Activated B cell treated with CpG ODN at 0.5 μM for 24 hours (primary cell): ENCODE results near the gene CD200R1L. TPM values are rescaled to one million over a fixed set of nuclear protein-coding genes. Genes with fewer than 3 reads are reported as not detected.

Experiments used
- ATAC-seq: fragments of 200-7000 bp; cut with Tn5 transposase; one replicate; pipeline ENCODE4 v1.10.0; 2021; ENCODE audit warnings: low read depth, mild to moderate bottlenecking, moderate library complexity
- CTCF ChIA-PET: fragments of 350-600 bp; sonication (Branson Sonifier 250); formaldehyde crosslinking; loops from one replicate; lab custom pipeline; 2021; ENCODE audit warnings: antibody characterized with exemption; lab: Charles Lee
- POLR2A ChIA-PET: fragments of 350-600 bp; sonication (Branson Sonifier 250); formaldehyde crosslinking; loops from one replicate; lab custom pipeline; 2021; ENCODE audit warnings: antibody characterized with exemption; lab: Charles Lee
- DNase-seq: peaks from one replicate; pipeline ENCODE4 v3.0.0; 2022
- H3K27ac Mint-ChIP-seq: one replicate; pipeline ENCODE4 v1.8.0; 2020; ENCODE audit warnings: mixed read lengths
- H3K27me3 Mint-ChIP-seq: one replicate; pipeline ENCODE4 v1.8.0; 2021; ENCODE audit warnings: mixed read lengths
- H3K36me3 Mint-ChIP-seq: one replicate; pipeline ENCODE4 v1.8.0; 2021; ENCODE audit warnings: low read depth, mixed read lengths
- H3K4me1 Mint-ChIP-seq: one replicate; pipeline ENCODE4 v1.8.0; 2021; ENCODE audit warnings: mixed read lengths
- H3K4me3 Mint-ChIP-seq: one replicate; pipeline ENCODE4 v1.8.0; 2020; ENCODE audit warnings: mild to moderate bottlenecking, mixed read lengths
- H3K9me3 Mint-ChIP-seq: one replicate; pipeline ENCODE4 v1.8.0; 2020; ENCODE audit warnings: mixed read lengths
- CTCF ChIP-seq: fragments of 200-600 bp; IDR thresholded peaks from one replicate; pipeline ENCODE4 v1.8.0; 2022; ENCODE audit warnings: antibody characterized with exemption, mild to moderate bottlenecking
- intact Hi-C: fragments of 100-400 bp; cut with micrococcal nuclease; formaldehyde crosslinking; loops from one replicate; pipeline ENCODE4 v1.15.1; 2024
- total RNA-seq: library from RNA; stranded (reverse); gene quantifications from 2 replicates; pipeline ENCODE4 v1.2.3, GENCODE V29; 2022

Gene CD200R1L
- total RNA-seq, 1 donor from 2014 or later: not detected

- Mint-ChIP-seq H3K27ac (no peak overlapping the region), H3K9me3 (peaks cover 19% of the 10 kb centered on the region), H3K36me3 (peaks cover 3% of the 10 kb centered on the region), H3K27me3 (no peaks in the 10 kb centered on the region), H3K4me1 (peaks cover 32% of the 10 kb centered on the region), H3K4me3 (no peak overlapping the region)
- no peak for ATAC-seq
- no peak for DNase-seq
- CTCF ChIA-PET: no interaction called here
- POLR2A ChIA-PET: no interaction called here
- intact Hi-C loops: loop anchor here (2.0 kb wide), 1 partner anchor 13 kb away; no protein-coding TSS in a partner anchor
- TF ChIP-seq CTCF: no peak
Observed at GRCh38 chr3:112845772-112846171, 892 bp downstream of the CD200R1L start.

GRCh38 chr3:112829046-112829445 is 17.6 kb downstream of the CD200R1L start:
- Mint-ChIP-seq H3K27ac (no peak overlapping the region), H3K36me3 (no peaks in the 10 kb centered on the region), H3K27me3 (no peaks in the 10 kb centered on the region), H3K9me3 (no peaks in the 10 kb centered on the region), H3K4me3 (no peak overlapping the region), H3K4me1 (peaks cover 2% of the 10 kb centered on the region)
- ChIA-PET CTCF (interaction anchor here (0.6 kb wide), 1 partner anchor 74 kb away, joined by 3 read pairs; no protein-coding TSS in a partner anchor), POLR2A (no interaction called here)
- TF ChIP-seq CTCF: no peak
- no peak for ATAC-seq
- DNase-seq: no peak
- intact Hi-C loops: no loop called here

GRCh38 chr3:112822064-112823055 is 24.3 kb downstream of the CD200R1L start:
- Mint-ChIP-seq H3K4me3 (no peak overlapping the region), H3K27me3 (no peaks in the 10 kb centered on the region), H3K9me3 (no peaks in the 10 kb centered on the region), H3K36me3 (no peaks in the 10 kb centered on the region), H3K4me1 (peaks cover 28% of the 10 kb centered on the region), H3K27ac (no peak overlapping the region)
- ChIA-PET POLR2A (no interaction called here), CTCF (no interaction called here)
- no peak for DNase-seq
- ATAC-seq: no peak
- TF ChIP-seq CTCF: no peak
- intact Hi-C loops: no loop called here

- Mint-ChIP-seq H3K27ac (peak overlapping the region; percentile 36), H3K36me3 (no peaks in the 10 kb centered on the region), H3K4me1 (peaks cover 49% of the 10 kb centered on the region), H3K9me3 (peaks cover 7% of the 10 kb centered on the region), H3K27me3 (no peaks in the 10 kb centered on the region), H3K4me3 (no peak overlapping the region)
- no peak for ATAC-seq
- DNase-seq: no peak
- POLR2A ChIA-PET: no interaction called here
- intact Hi-C loops: loop anchor here (2.0 kb wide), 1 partner anchor 21 kb away; no protein-coding TSS in a partner anchor
- CTCF ChIA-PET: interaction anchor here (1.2 kb wide), 2 partner anchors 84 to 175 kb away, joined by 4 read pairs; no protein-coding TSS in a partner anchor
- no peak for TF ChIP-seq CTCF
Observed at GRCh38 chr3:112818289-112818688, 28.4 kb downstream of the CD200R1L start.

- POLR2A ChIA-PET: no interaction called here
- Mint-ChIP-seq H3K4me1 (peaks cover 54% of the 10 kb centered on the region), H3K36me3 (no peaks in the 10 kb centered on the region), H3K4me3 (no peak overlapping the region), H3K27ac (peak overlapping the region; percentile 57), H3K27me3 (no peaks in the 10 kb centered on the region), H3K9me3 (peaks cover 9% of the 10 kb centered on the region)
- intact Hi-C loops: loop anchor here (1.0 to 2.0 kb wide), 2 partner anchors 21 to 174 kb away; no protein-coding TSS in a partner anchor
- DNase-seq (no peak), ATAC-seq (no peak)
- no peak for TF ChIP-seq CTCF
- CTCF ChIA-PET: interaction anchor here (1.7 kb wide), 1 partner anchor 161 kb away, joined by 6 read pairs; no protein-coding TSS in a partner anchor
Observed at GRCh38 chr3:112817797-112818196, 28.9 kb downstream of the CD200R1L start.
